Measurements from ENCODE around the gene XXYLT1.

XXYLT1 gene

DNA sequence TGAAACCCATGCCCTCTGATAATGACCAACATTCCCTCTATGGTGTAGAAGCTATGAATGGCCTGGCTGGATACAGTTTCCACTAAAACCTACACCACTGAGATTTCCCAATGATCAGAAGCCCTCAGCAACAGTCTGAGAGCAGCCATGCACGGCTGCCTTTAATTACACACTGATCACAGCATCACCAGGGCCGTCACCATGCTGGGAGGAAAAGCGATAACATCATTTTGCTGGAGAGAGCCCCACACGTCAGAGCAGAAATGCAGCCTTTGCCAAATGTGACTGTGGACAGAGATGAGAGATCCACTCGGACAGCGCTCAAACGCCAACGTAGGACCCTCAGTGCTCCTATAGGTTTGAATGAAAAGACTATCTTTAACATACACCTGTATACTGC is 135.0 kb downstream of the XXYLT1 start:
- H3K36me3 ChIP-seq (ENCODE audit: low read depth) = no peaks in the 10 kb centered on the region
- no peak overlapping the region for H3K27ac ChIP-seq (ENCODE audit: poor library complexity, severe bottlenecking)
- H3K9me3 ChIP-seq (ENCODE audit: severe bottlenecking) = no peaks in the 10 kb centered on the region
- no peak for ATAC-seq (ENCODE audit: low read depth)
- TF ChIP-seq, protein P1, sequence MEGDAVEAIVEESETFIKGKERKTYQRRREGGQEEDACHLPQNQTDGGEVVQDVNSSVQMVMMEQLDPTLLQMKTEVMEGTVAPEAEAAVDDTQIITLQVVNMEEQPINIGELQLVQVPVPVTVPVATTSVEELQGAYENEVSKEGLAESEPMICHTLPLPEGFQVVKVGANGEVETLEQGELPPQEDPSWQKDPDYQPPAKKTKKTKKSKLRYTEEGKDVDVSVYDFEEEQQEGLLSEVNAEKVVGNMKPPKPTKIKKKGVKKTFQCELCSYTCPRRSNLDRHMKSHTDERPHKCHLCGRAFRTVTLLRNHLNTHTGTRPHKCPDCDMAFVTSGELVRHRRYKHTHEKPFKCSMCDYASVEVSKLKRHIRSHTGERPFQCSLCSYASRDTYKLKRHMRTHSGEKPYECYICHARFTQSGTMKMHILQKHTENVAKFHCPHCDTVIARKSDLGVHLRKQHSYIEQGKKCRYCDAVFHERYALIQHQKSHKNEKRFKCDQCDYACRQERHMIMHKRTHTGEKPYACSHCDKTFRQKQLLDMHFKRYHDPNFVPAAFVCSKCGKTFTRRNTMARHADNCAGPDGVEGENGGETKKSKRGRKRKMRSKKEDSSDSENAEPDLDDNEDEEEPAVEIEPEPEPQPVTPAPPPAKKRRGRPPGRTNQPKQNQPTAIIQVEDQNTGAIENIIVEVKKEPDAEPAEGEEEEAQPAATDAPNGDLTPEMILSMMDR (IDR thresholded peaks at IDR 0.05; ENCODE audit: poor library complexity, severe bottlenecking) = no peak
- DNase-seq (ENCODE audit: low spot score) = no peak
- H3K27me3 ChIP-seq (ENCODE audit: insufficient read depth, poor library complexity, severe bottlenecking) = no peaks in the 10 kb centered on the region
- peaks cover 23% of the 10 kb centered on the region for H3K4me1 ChIP-seq (ENCODE audit: insufficient read depth, poor library complexity, severe bottlenecking)
- no peak overlapping the region for H3K4me3 ChIP-seq (ENCODE audit: severe bottlenecking)

DNA sequence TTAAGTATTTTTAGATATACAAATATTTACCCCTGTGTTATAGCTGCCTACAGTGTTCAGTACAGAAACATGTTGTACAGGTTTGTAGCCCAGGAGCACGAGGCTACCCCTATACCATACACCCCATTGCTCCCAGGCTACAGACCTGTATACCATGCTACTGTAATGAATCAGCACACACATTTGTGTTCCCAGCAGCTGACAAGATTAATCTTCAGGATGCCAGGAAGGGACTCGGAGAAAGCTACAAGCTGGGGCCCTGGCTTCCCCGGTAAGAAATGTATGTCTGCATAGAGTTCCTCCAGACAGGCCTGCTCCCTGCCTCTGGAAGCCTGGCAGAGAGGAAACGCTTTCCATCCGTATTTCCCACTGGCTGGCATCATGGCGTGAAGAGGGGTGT is 136.5 kb downstream of the XXYLT1 start:
- TF ChIP-seq, protein P1 (IDR thresholded peaks at IDR 0.05; ENCODE audit: poor library complexity, severe bottlenecking) = no peak
- peaks cover 16% of the 10 kb centered on the region for H3K4me1 ChIP-seq (ENCODE audit: insufficient read depth, poor library complexity, severe bottlenecking)
- ATAC-seq (ENCODE audit: low read depth) = no peak
- no peak overlapping the region for H3K27ac ChIP-seq (ENCODE audit: poor library complexity, severe bottlenecking)
- no peaks in the 10 kb centered on the region for H3K9me3 ChIP-seq (ENCODE audit: severe bottlenecking)
- H3K36me3 ChIP-seq (ENCODE audit: low read depth) = no peaks in the 10 kb centered on the region
- no peak overlapping the region for H3K4me3 ChIP-seq (ENCODE audit: severe bottlenecking)
- no peak for DNase-seq (ENCODE audit: low spot score)
- H3K27me3 ChIP-seq (ENCODE audit: insufficient read depth, poor library complexity, severe bottlenecking) = no peaks in the 10 kb centered on the region

DNA sequence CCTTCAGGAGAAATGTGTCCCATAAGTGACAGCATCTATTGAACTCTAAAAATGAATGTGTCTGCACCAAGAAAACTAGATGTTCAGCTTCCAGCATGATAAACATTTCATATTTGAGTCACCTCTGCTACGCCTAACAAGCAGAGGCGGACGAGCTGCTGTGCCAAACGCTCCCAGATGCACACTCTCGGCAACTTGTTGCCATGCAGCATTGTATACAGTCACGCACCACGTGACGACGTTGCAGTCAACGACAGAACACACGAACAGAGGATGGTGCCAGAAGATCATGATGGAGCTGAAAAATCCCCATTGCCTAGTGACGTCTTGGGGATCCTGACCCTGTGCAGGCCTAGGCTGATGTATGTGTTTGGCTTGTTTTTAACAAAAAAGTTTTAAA is 137.5 kb downstream of the XXYLT1 start:
- H3K27me3 ChIP-seq (ENCODE audit: insufficient read depth, poor library complexity, severe bottlenecking) = no peaks in the 10 kb centered on the region
- TF ChIP-seq, protein P1 (IDR thresholded peaks at IDR 0.05; ENCODE audit: poor library complexity, severe bottlenecking) = peak; percentile 34
- peaks cover 15% of the 10 kb centered on the region for H3K4me1 ChIP-seq (ENCODE audit: insufficient read depth, poor library complexity, severe bottlenecking)
- H3K9me3 ChIP-seq (ENCODE audit: severe bottlenecking) = no peaks in the 10 kb centered on the region
- no peak overlapping the region for H3K4me3 ChIP-seq (ENCODE audit: severe bottlenecking)
- DNase-seq (ENCODE audit: low spot score) = no peak
- H3K27ac ChIP-seq (ENCODE audit: poor library complexity, severe bottlenecking) = no peak overlapping the region
- H3K36me3 ChIP-seq (ENCODE audit: low read depth) = no peaks in the 10 kb centered on the region
- peak; percentile 79 for ATAC-seq (ENCODE audit: low read depth)

DNA sequence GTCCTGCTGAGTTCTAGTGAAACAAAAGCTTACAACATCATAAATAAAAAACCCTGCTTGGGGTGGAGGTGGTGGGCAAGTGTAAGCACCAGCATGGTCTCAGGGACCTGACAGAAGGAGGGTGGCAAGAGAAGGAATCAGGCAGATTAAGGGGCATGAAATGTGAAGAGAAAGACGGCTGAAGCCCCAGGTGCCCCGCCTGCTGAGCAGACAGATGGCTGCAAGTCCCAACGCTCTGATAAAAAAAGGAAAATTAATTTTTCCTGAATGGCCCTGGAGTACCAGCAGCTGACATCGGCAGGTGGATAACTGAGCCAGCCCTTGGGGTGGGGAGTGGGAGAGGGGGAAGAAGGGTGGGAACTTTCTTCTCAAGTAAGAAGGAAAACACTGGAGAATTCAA is 137.9 kb downstream of the XXYLT1 start:
- Histone ChIP-seq H3K36me3 (ENCODE audit: low read depth) (no peaks in the 10 kb centered on the region), H3K27ac (ENCODE audit: poor library complexity, severe bottlenecking) (no peak overlapping the region), H3K27me3 (ENCODE audit: insufficient read depth, poor library complexity, severe bottlenecking) (no peaks in the 10 kb centered on the region), H3K4me1 (ENCODE audit: insufficient read depth, poor library complexity, severe bottlenecking) (peaks cover 15% of the 10 kb centered on the region), H3K9me3 (ENCODE audit: severe bottlenecking) (no peaks in the 10 kb centered on the region), H3K4me3 (ENCODE audit: severe bottlenecking) (no peak overlapping the region)
- TF ChIP-seq, protein P1 (IDR thresholded peaks at IDR 0.05; ENCODE audit: poor library complexity, severe bottlenecking) = no peak
- no peak for ATAC-seq (ENCODE audit: low read depth)
- no peak for DNase-seq (ENCODE audit: low spot score)

DNA sequence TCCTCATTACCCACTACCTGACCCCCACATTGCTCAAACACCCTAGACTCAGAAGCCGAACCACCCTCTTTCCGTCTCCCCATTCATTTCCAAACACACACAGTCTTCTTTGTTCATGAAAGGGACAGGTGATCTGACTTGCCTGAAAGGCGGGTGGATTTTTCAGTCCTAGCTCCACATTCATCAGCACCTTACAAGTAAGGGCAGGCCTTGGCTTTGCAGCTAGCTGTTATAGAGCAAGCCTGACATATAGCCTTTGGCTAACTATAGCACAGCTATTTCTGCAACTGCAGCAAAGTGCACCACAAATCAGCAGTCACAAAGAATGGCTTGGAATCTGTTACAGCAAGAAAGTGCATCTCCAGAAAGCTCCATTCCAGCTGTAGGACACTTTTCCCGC is 139.8 kb downstream of the XXYLT1 start:
- Histone ChIP-seq H3K27me3 (ENCODE audit: insufficient read depth, poor library complexity, severe bottlenecking) (no peaks in the 10 kb centered on the region), H3K4me1 (ENCODE audit: insufficient read depth, poor library complexity, severe bottlenecking) (peaks cover 15% of the 10 kb centered on the region), H3K4me3 (ENCODE audit: severe bottlenecking) (no peak overlapping the region), H3K27ac (ENCODE audit: poor library complexity, severe bottlenecking) (no peak overlapping the region), H3K9me3 (ENCODE audit: severe bottlenecking) (no peaks in the 10 kb centered on the region), H3K36me3 (ENCODE audit: low read depth) (no peaks in the 10 kb centered on the region)
- TF ChIP-seq, protein P1 (IDR thresholded peaks at IDR 0.05; ENCODE audit: poor library complexity, severe bottlenecking) = no peak
- ATAC-seq (ENCODE audit: low read depth) = peak; percentile 80
- DNase-seq (ENCODE audit: low spot score) = no peak

Data from RWPE2 (cell line).